ENCODE results near the gene EIF4E3. TPM values are rescaled to one million over a fixed set of nuclear protein-coding genes. Genes with fewer than 3 reads are reported as not detected.

Gene EIF4E3
- total and polyA plus RNA-seq, 2 donors (not counting 1 experiment from before 2014, with no cell fraction given) = 1.00 to 5.0 TPM

DNA sequence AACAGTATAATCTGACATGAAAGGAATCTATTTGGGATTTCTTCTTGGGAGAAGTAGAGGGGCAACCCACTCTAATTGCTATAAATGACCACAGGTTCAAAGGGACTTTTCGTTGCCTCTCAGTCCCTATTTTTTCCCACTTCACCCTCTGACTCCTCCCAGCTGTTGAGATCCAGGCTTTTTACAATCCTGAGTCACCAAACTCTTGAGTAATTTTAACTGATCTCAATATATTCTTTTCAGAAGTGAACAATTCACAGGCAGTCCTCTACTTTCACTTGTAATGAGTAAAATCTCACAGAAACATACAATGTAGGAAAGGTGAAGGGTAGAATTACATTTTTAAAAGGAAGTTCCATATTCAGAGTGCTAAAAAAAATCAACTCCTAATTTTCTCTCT lies 44.6 kb downstream of the EIF4E3 start:
- ATAC-seq (ENCODE audit: low read depth) (no peak), DNase-seq (no peak)
- Histone ChIP-seq H3K27me3 (replicated peaks in 1 of 4; ENCODE audit: control extremely low read depth in 1 of 4, control insufficient read depth in 3 of 4, insufficient read depth in 4 of 4, low read length in 3 of 4) (no peaks in the 10 kb centered on the region), H3K27ac (ENCODE audit: low read length in 2 of 2) (no peak overlapping the region), H3K4me3 (ENCODE audit: control extremely low read depth in 1 of 5, extremely low read depth in 1 of 5, insufficient read depth in 1 of 5, low read depth in 2 of 5, low read length in 4 of 5) (no peak overlapping the region), H3K4me2 (replicated peaks; ENCODE audit: low read depth, low read length, poor library complexity, severe bottlenecking) (no peak overlapping the region), H3K9me3 (ENCODE audit: control extremely low read depth in 1 of 3, control insufficient read depth in 2 of 3, insufficient read depth in 1 of 3, low read length in 2 of 3) (no peaks in the 10 kb centered on the region), H2AFZ (ENCODE audit: insufficient read depth, low read depth, low read length, poor library complexity, severe bottlenecking) (no peak overlapping the region), H3K36me3 (replicated peaks in 1 of 2; ENCODE audit: control extremely low read depth in 1 of 2, control insufficient read depth in 1 of 2, extremely low read depth in 1 of 2, insufficient read depth in 2 of 2, low read length in 1 of 2) (no peaks in the 10 kb centered on the region), H3K4me1 (ENCODE audit: control insufficient read depth in 2 of 2, insufficient read depth in 2 of 2, low read length in 2 of 2) (no peaks in the 10 kb centered on the region), H3K9ac (ENCODE audit: low read length) (no peak overlapping the region), H3K79me2 (ENCODE audit: control insufficient read depth, insufficient read depth, low read length) (no peaks in the 10 kb centered on the region), H4K20me1 (ENCODE audit: control insufficient read depth, insufficient read depth, low read length, poor library complexity, severe bottlenecking) (no peaks in the 10 kb centered on the region)
- Mint-ChIP-seq H3K27ac (no peak overlapping the region), H3K4me1 (no peaks in the 10 kb centered on the region), H3K4me3 (no peak overlapping the region), H3K27me3 (peaks cover 9% of the 10 kb centered on the region), H3K9me3 (ENCODE audit: insufficient read depth) (no peaks in the 10 kb centered on the region)
- WGBS (ENCODE audit: insufficient coverage) = 80% methylated on average over 1 of the region's 1 CpG
- ChIA-PET CTCF (interaction anchor here (0.6 to 2.0 kb wide), 6 partner anchors 13 to 1616 kb away, joined by 3 to 14 read pairs (median 6); no protein-coding TSS in a partner anchor), POLR2A (no interaction called here)
- intact Hi-C loops (cut with micrococcal nuclease) = no loop called here
- TF ChIP-seq EZH2 (IDR thresholded peaks at IDR 0.05; ENCODE audit: borderline replicate concordance, insufficient read depth, low read depth, low read length, poor library complexity, severe bottlenecking) = no peak
- TF ChIP-seq, protein P1, sequence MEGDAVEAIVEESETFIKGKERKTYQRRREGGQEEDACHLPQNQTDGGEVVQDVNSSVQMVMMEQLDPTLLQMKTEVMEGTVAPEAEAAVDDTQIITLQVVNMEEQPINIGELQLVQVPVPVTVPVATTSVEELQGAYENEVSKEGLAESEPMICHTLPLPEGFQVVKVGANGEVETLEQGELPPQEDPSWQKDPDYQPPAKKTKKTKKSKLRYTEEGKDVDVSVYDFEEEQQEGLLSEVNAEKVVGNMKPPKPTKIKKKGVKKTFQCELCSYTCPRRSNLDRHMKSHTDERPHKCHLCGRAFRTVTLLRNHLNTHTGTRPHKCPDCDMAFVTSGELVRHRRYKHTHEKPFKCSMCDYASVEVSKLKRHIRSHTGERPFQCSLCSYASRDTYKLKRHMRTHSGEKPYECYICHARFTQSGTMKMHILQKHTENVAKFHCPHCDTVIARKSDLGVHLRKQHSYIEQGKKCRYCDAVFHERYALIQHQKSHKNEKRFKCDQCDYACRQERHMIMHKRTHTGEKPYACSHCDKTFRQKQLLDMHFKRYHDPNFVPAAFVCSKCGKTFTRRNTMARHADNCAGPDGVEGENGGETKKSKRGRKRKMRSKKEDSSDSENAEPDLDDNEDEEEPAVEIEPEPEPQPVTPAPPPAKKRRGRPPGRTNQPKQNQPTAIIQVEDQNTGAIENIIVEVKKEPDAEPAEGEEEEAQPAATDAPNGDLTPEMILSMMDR (IDR thresholded peaks at IDR 0.05) = no peak

DNA sequence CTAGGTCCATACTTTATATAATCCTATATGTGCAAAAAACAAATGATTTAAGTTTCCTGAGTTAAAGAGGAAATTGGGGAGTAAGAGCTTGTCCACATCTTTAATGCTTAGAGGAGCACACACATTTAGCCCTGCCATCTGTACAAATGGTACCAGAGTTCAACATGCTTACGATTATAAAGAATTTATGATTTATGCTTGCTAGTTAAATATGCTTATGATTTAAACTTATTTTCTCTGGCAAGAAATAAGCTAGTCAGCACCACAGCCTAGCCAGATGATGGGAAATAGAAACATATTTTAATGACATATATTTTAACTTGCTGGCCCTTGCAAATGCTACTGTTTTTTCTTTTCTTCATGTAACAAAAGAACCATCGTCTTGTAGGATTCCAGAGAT lies 48.3 kb downstream of the EIF4E3 start:
- Histone ChIP-seq H3K4me1 (ENCODE audit: control insufficient read depth in 2 of 2, insufficient read depth in 2 of 2, low read length in 2 of 2) (no peaks in the 10 kb centered on the region), H3K4me2 (replicated peaks; ENCODE audit: low read depth, low read length, poor library complexity, severe bottlenecking) (no peak overlapping the region), H3K9me3 (ENCODE audit: control extremely low read depth in 1 of 3, control insufficient read depth in 2 of 3, insufficient read depth in 1 of 3, low read length in 2 of 3) (no peaks in the 10 kb centered on the region), H2AFZ (ENCODE audit: insufficient read depth, low read depth, low read length, poor library complexity, severe bottlenecking) (no peak overlapping the region), H3K4me3 (ENCODE audit: control extremely low read depth in 1 of 5, extremely low read depth in 1 of 5, insufficient read depth in 1 of 5, low read depth in 2 of 5, low read length in 4 of 5) (no peak overlapping the region), H3K79me2 (ENCODE audit: control insufficient read depth, insufficient read depth, low read length) (no peaks in the 10 kb centered on the region), H3K27ac (ENCODE audit: low read length in 2 of 2) (no peak overlapping the region), H3K27me3 (replicated peaks in 1 of 4; ENCODE audit: control extremely low read depth in 1 of 4, control insufficient read depth in 3 of 4, insufficient read depth in 4 of 4, low read length in 3 of 4) (no peaks in the 10 kb centered on the region), H3K36me3 (replicated peaks in 1 of 2; ENCODE audit: control extremely low read depth in 1 of 2, control insufficient read depth in 1 of 2, extremely low read depth in 1 of 2, insufficient read depth in 2 of 2, low read length in 1 of 2) (no peaks in the 10 kb centered on the region), H3K9ac (ENCODE audit: low read length) (no peak overlapping the region), H4K20me1 (ENCODE audit: control insufficient read depth, insufficient read depth, low read length, poor library complexity, severe bottlenecking) (no peaks in the 10 kb centered on the region)
- Mint-ChIP-seq H3K9me3 (ENCODE audit: insufficient read depth) (no peaks in the 10 kb centered on the region), H3K27me3 (peaks cover 9% of the 10 kb centered on the region), H3K27ac (no peak overlapping the region), H3K4me3 (no peak overlapping the region), H3K4me1 (no peaks in the 10 kb centered on the region)
- no CpG with 5 or more reads among the region's 2 CpGs for WGBS (ENCODE audit: insufficient coverage)
- ChIA-PET POLR2A (no interaction called here), CTCF (no interaction called here)
- ATAC-seq (ENCODE audit: low read depth) (no peak), DNase-seq (no peak)
- intact Hi-C loops (cut with micrococcal nuclease) = no loop called here
- TF ChIP-seq EZH2 (IDR thresholded peaks at IDR 0.05; ENCODE audit: borderline replicate concordance, insufficient read depth, low read depth, low read length, poor library complexity, severe bottlenecking) = no peak
- TF ChIP-seq, protein P1 (IDR thresholded peaks at IDR 0.05) = no peak

All from B cell (primary cell).